GM23338 (cell line): Measurements from ENCODE around the gene APOA1. TPM values are rescaled to one million over a fixed set of nuclear protein-coding genes. Genes with fewer than 3 reads are reported as not detected.
A peak's percentile ranks its signal among the peaks of the same experiment; 100 is the strongest.

ENCODE experiments used
- ATAC-seq: fragments of 200-7000 bp; cut with Tn5 transposase; 3 replicates; pipeline ENCODE4 v1.9.1; 2020
- DNase-seq: peaks from one replicate; pipeline ENCODE4 v3.0.0-alpha.2; 2015; ENCODE audit warnings: low spot score
- H2AFZ ChIP-seq: fragments of 200-600 bp; sonication (generic); 2 replicates; pipeline ENCODE4 v1.8.0; 2016; ENCODE audit warnings: antibody characterized with exemption, mild to moderate bottlenecking, moderate library complexity
- H3F3A ChIP-seq: fragments of 200-600 bp; sonication (generic); replicated peaks from 2 replicates; pipeline ENCODE4 v1.8.0; 2017; ENCODE audit warnings: antibody characterized with exemption, mixed run types, low read depth
- H3K27ac ChIP-seq: fragments of 200-600 bp; sonication (generic); 2 replicates; pipeline ENCODE4 v1.6.1; 2016; ENCODE audit warnings: low read depth
- H3K27me3 ChIP-seq: fragments of 200-600 bp; sonication (generic); 2 replicates; pipeline ENCODE4 v1.8.0; 2016; ENCODE audit warnings: mild to moderate bottlenecking, mixed run types, moderate library complexity; ENCODE audit not compliant: insufficient read depth
- H3K36me3 ChIP-seq: fragments of 200-600 bp; sonication (generic); 2 replicates; pipeline ENCODE4 v1.8.0; 2016; ENCODE audit warnings: mild to moderate bottlenecking; ENCODE audit not compliant: insufficient read depth
- H3K4me1 ChIP-seq: fragments of 200-600 bp; sonication (generic); 2 replicates; pipeline ENCODE4 v1.8.0; 2016; ENCODE audit warnings: mild to moderate bottlenecking, moderate library complexity; ENCODE audit not compliant: insufficient read depth
- H3K4me2 ChIP-seq: fragments of 200-600 bp; sonication (generic); 2 replicates; pipeline ENCODE4 v1.7.1; 2017; ENCODE audit warnings: mixed run types
- H3K4me3 ChIP-seq: fragments of 200-600 bp; sonication (generic); 2 replicates; pipeline ENCODE4 v1.6.1; 2016; ENCODE audit warnings: mixed run types
- H3K79me2 ChIP-seq: fragments of 200-600 bp; sonication (generic); replicated peaks from 2 replicates; pipeline ENCODE4 v1.8.0; 2017; ENCODE audit warnings: mild to moderate bottlenecking; ENCODE audit not compliant: insufficient read depth
- H3K9me2 ChIP-seq: fragments of 200-600 bp; sonication (generic); 2 replicates; pipeline ENCODE4 v1.8.0; 2017; ENCODE audit not compliant: insufficient read depth
- H4K20me1 ChIP-seq: fragments of 200-600 bp; sonication (generic); replicated peaks from 2 replicates; pipeline ENCODE4 v1.8.0; 2017; ENCODE audit warnings: mild to moderate bottlenecking; ENCODE audit not compliant: insufficient read depth
- H3K27ac Mint-ChIP-seq: 2 replicates; pipeline ENCODE4 v1.8.0; 2020; ENCODE audit warnings: inconsistent platforms, mild to moderate bottlenecking, moderate library complexity, mixed read lengths
- H3K27me3 Mint-ChIP-seq: 3 replicates; pipeline ENCODE4 v1.8.0; 2022; ENCODE audit warnings: low read depth, mild to moderate bottlenecking, moderate library complexity, mixed read lengths, inconsistent platforms; ENCODE audit not compliant: insufficient read depth, poor library complexity
- H3K36me3 Mint-ChIP-seq: 3 replicates; pipeline ENCODE4 v1.8.0; 2021; ENCODE audit warnings: low read depth, mild to moderate bottlenecking, inconsistent platforms, moderate library complexity, mixed read lengths
- H3K4me1 Mint-ChIP-seq: 3 replicates; pipeline ENCODE4 v1.8.0; 2020; ENCODE audit warnings: mild to moderate bottlenecking, inconsistent platforms, mixed read lengths
- H3K4me3 Mint-ChIP-seq: 3 replicates; pipeline ENCODE4 v1.8.0; 2021; ENCODE audit warnings: moderate library complexity, mild to moderate bottlenecking, inconsistent platforms, mixed read lengths
- H3K9me3 Mint-ChIP-seq: 3 replicates; pipeline ENCODE4 v1.8.0; 2020; ENCODE audit warnings: moderate library complexity, mild to moderate bottlenecking, inconsistent platforms, mixed read lengths
- NANOG ChIP-seq: IDR thresholded peaks from 2 replicates; pipeline ENCODE4 v1.6.1; 2016; ENCODE audit warnings: antibody characterized with exemption, borderline replicate concordance
- POLR2AphosphoS5 ChIP-seq: IDR thresholded peaks from 2 replicates; pipeline ENCODE4 v1.6.1; 2016; ENCODE audit warnings: antibody characterized with exemption, low read depth
- ZNF114 ChIP-seq: fragments of 250-450 bp; sonication (Bioruptor Pico); IDR thresholded peaks from 2 replicates; pipeline ENCODE4 v1.5.0; 2020; ENCODE audit warnings: mild to moderate bottlenecking, moderate library complexity
- ZNF331 ChIP-seq: fragments of 250-450 bp; sonication (Bioruptor Pico); IDR thresholded peaks from 2 replicates; pipeline ENCODE4 v1.5.0; 2020; ENCODE audit warnings: low read depth, mild to moderate bottlenecking, moderate library complexity
- polyA plus RNA-seq: library from polyadenylated mRNA; unstranded; fragments of >200 nt; fragmentation: Nextera tagmentation; extraction: Ambion mirVana; gene quantifications from 2 replicates; pipeline ENCODE4 v1.2.1, GENCODE V29; 2016
- total RNA-seq: library from RNA; depleted of rRNA; stranded (reverse); fragments of >200 nt; shearing (Covaris generic); gene quantifications from 2 replicates; pipeline ENCODE4 v1.2.3, GENCODE V29; 2014
- TF ChIP-seq, protein P1 (sequence below), 2 experiments: fragments of 200-600 bp in 1 of 2; sonication (generic) in 1 of 2; conservative IDR thresholded peaks; 2 replicates each; pipeline versions ENCODE4 v1.5.1 to v1.6.1; 2016 to 2017; ENCODE audit warnings: antibody characterized with exemption in 2 of 2, low read depth in 2 of 2, mild to moderate bottlenecking in 2 of 2, moderate library complexity in 1 of 2
- TF ChIP-seq, protein P2 (sequence below): fragments of 250-450 bp; sonication (Bioruptor Pico); IDR thresholded peaks from 2 replicates; pipeline ENCODE4 v1.5.0; 2020; ENCODE audit warnings: mild to moderate bottlenecking, moderate library complexity

Gene APOA1
- total and polyA plus RNA-seq, 2 experiments from 2014 or later: 0.60 TPM; not detected in 1

DNA sequence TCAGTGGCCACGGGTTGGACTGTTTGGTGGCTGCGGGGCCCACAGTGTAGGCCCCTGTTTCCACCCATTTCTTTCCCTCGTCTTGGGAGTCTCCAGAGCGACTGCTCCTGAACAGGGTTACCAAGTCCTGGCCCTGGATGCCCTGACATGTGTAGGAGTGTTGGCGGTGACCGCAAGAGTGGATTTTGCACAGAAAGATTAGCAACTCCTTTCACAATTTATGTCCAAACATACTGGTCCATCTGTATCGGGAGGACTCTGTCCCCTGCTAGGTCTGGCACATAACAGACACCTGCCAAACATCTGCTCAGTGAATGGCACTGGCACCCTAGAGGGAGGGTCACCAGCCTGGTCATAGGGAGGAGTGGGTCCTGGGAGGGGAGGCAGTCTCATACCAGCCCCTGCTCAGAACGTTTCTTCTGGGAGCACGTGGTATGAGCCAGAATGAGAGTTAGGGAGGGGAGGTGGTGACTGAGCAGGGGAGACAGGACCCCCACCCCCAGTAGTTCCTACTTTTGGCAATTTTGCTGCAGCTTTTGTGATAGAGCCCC is 3.4 kb upstream of the APOA1 start:
- TF ChIP-seq NANOG (no peak), POLR2AphosphoS5 (no peak), ZNF331 (no peak)
- Histone ChIP-seq H3K9me2 (no peaks in the 10 kb centered on the region), H3K27ac (no peak overlapping the region), H3K4me3 (no peak overlapping the region), H4K20me1 (no peaks in the 10 kb centered on the region), H3K4me2 (no peak overlapping the region), H3K36me3 (no peaks in the 10 kb centered on the region), H3K4me1 (no peaks in the 10 kb centered on the region), H2AFZ (no peak overlapping the region), H3K79me2 (no peaks in the 10 kb centered on the region), H3F3A (0 out of 2 replicates have a peak, but pooled peaks cover 3% of the 10 kb centered on the region), H3K27me3 (no peaks in the 10 kb centered on the region)
- H3K27me3 Mint-ChIP-seq: peaks cover 14% of the 10 kb centered on the region
- H3K4me3 Mint-ChIP-seq: no peak overlapping the region
- no peak for ATAC-seq
- no peak overlapping the region for H3K27ac Mint-ChIP-seq
- H3K4me1 Mint-ChIP-seq: peaks cover 26% of the 10 kb centered on the region
- H3K9me3 Mint-ChIP-seq: no peaks in the 10 kb centered on the region
- H3K36me3 Mint-ChIP-seq: peaks cover 14% of the 10 kb centered on the region; the same call in 2 of the 3 replicates
- DNase-seq: no peak

DNA sequence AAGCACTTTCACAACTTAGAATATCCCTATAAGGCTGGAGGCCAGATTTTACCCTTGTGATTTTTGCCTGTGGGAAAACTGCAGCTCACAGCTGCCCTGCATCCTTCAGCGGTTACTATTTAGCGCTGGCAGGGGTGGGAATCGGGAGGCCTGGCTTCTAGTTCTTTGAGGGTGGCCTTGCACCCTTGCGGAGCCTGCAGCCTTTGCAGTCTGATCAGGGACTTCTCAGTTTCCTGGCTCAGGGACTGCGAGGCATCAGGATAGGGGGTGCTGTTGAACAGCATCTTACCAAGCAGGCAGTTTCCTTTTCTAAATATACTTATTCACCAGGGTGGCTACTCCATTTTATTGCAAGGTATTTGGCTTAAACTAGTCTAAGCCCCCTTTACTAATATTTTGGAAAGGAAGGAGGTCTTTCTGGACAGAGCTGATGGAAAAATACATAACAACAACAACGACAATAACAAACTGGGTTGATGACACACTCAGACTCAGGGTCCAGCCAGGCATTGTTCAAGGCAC is 2.9 kb upstream of the APOA1 start:
- Histone ChIP-seq H3K4me3 (no peak overlapping the region), H3K27me3 (no peaks in the 10 kb centered on the region), H3K4me1 (peaks cover 4% of the 10 kb centered on the region; the same call in 1 of the 2 replicates), H4K20me1 (no peaks in the 10 kb centered on the region), H3K79me2 (no peaks in the 10 kb centered on the region), H2AFZ (no peak overlapping the region), H3K4me2 (no peak overlapping the region), H3K36me3 (no peaks in the 10 kb centered on the region), H3K9me2 (no peaks in the 10 kb centered on the region), H3F3A (0 out of 2 replicates have a peak, but pooled peaks cover 3% of the 10 kb centered on the region), H3K27ac (no peak overlapping the region)
- ATAC-seq (peak; percentile 17), DNase-seq (peak; percentile 58)
- Mint-ChIP-seq H3K9me3 (no peaks in the 10 kb centered on the region), H3K4me1 (peaks cover 28% of the 10 kb centered on the region), H3K27ac (no peak overlapping the region), H3K27me3 (peaks cover 14% of the 10 kb centered on the region), H3K4me3 (no peak overlapping the region), H3K36me3 (peaks cover 12% of the 10 kb centered on the region; the same call in 2 of the 3 replicates)
- no peak for TF ChIP-seq POLR2AphosphoS5
- TF ChIP-seq, protein P1, sequence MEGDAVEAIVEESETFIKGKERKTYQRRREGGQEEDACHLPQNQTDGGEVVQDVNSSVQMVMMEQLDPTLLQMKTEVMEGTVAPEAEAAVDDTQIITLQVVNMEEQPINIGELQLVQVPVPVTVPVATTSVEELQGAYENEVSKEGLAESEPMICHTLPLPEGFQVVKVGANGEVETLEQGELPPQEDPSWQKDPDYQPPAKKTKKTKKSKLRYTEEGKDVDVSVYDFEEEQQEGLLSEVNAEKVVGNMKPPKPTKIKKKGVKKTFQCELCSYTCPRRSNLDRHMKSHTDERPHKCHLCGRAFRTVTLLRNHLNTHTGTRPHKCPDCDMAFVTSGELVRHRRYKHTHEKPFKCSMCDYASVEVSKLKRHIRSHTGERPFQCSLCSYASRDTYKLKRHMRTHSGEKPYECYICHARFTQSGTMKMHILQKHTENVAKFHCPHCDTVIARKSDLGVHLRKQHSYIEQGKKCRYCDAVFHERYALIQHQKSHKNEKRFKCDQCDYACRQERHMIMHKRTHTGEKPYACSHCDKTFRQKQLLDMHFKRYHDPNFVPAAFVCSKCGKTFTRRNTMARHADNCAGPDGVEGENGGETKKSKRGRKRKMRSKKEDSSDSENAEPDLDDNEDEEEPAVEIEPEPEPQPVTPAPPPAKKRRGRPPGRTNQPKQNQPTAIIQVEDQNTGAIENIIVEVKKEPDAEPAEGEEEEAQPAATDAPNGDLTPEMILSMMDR (conservative IDR thresholded peaks at IDR 0.05; ENCODE audit: low read depth in 2 of 2): peak; percentile 41 to 56

DNA sequence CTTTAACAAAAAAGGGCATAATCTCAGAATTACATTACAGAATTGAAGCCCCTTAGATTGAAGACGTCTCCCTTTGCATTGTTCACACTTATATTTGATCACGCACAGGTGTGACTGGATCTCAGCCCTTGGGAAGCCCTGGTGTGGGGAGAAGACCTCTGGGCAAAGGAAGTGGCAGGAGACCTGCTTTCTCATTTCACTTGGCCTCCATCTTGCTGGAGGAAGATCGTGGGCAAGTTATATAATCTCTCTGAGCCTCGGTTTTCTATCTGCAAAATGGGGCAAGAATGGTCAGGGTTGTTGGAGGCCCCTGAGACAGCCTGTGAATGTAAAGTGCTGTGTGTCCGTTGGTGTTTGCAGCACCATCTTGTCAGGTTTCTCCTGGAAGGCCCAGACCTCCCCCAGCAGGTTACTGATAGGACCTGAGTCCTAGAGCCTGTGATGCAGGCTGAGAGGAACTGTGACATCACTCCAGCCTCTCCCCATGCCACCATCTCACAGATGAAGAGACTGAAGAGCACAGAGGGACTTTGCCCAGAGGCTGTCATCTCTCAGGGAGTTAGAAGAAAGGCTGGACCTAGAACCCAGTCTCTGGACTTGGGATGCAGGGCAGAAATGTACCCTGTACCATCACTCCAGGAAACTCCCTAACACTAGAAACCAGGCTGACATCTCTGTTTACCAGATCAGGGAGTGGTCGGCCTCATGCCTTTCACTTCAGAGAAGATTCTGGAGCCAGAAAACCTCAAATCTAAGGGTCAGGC is 1.1 kb upstream of the APOA1 start:
- Histone ChIP-seq H2AFZ (no peak overlapping the region), H3K27me3 (no peaks in the 10 kb centered on the region), H3F3A (0 out of 2 replicates have a peak, but pooled peaks cover 3% of the 10 kb centered on the region), H3K9me2 (no peaks in the 10 kb centered on the region), H3K4me3 (no peak overlapping the region), H3K27ac (no peak overlapping the region), H3K4me2 (no peak overlapping the region), H4K20me1 (no peaks in the 10 kb centered on the region), H3K36me3 (no peaks in the 10 kb centered on the region), H3K4me1 (peaks cover 6% of the 10 kb centered on the region; the same call in 1 of the 2 replicates), H3K79me2 (no peaks in the 10 kb centered on the region)
- no peak overlapping the region; the same call in 2 of the 3 replicates for H3K4me3 Mint-ChIP-seq
- no peaks in the 10 kb centered on the region for H3K9me3 Mint-ChIP-seq
- H3K36me3 Mint-ChIP-seq: peaks cover 7% of the 10 kb centered on the region; the same call in 1 of the 3 replicates
- H3K4me1 Mint-ChIP-seq: peaks cover 35% of the 10 kb centered on the region
- ATAC-seq: no peak
- H3K27ac Mint-ChIP-seq: no peak overlapping the region
- DNase-seq: no peak
- peaks cover 16% of the 10 kb centered on the region for H3K27me3 Mint-ChIP-seq
- TF ChIP-seq, protein P2, sequence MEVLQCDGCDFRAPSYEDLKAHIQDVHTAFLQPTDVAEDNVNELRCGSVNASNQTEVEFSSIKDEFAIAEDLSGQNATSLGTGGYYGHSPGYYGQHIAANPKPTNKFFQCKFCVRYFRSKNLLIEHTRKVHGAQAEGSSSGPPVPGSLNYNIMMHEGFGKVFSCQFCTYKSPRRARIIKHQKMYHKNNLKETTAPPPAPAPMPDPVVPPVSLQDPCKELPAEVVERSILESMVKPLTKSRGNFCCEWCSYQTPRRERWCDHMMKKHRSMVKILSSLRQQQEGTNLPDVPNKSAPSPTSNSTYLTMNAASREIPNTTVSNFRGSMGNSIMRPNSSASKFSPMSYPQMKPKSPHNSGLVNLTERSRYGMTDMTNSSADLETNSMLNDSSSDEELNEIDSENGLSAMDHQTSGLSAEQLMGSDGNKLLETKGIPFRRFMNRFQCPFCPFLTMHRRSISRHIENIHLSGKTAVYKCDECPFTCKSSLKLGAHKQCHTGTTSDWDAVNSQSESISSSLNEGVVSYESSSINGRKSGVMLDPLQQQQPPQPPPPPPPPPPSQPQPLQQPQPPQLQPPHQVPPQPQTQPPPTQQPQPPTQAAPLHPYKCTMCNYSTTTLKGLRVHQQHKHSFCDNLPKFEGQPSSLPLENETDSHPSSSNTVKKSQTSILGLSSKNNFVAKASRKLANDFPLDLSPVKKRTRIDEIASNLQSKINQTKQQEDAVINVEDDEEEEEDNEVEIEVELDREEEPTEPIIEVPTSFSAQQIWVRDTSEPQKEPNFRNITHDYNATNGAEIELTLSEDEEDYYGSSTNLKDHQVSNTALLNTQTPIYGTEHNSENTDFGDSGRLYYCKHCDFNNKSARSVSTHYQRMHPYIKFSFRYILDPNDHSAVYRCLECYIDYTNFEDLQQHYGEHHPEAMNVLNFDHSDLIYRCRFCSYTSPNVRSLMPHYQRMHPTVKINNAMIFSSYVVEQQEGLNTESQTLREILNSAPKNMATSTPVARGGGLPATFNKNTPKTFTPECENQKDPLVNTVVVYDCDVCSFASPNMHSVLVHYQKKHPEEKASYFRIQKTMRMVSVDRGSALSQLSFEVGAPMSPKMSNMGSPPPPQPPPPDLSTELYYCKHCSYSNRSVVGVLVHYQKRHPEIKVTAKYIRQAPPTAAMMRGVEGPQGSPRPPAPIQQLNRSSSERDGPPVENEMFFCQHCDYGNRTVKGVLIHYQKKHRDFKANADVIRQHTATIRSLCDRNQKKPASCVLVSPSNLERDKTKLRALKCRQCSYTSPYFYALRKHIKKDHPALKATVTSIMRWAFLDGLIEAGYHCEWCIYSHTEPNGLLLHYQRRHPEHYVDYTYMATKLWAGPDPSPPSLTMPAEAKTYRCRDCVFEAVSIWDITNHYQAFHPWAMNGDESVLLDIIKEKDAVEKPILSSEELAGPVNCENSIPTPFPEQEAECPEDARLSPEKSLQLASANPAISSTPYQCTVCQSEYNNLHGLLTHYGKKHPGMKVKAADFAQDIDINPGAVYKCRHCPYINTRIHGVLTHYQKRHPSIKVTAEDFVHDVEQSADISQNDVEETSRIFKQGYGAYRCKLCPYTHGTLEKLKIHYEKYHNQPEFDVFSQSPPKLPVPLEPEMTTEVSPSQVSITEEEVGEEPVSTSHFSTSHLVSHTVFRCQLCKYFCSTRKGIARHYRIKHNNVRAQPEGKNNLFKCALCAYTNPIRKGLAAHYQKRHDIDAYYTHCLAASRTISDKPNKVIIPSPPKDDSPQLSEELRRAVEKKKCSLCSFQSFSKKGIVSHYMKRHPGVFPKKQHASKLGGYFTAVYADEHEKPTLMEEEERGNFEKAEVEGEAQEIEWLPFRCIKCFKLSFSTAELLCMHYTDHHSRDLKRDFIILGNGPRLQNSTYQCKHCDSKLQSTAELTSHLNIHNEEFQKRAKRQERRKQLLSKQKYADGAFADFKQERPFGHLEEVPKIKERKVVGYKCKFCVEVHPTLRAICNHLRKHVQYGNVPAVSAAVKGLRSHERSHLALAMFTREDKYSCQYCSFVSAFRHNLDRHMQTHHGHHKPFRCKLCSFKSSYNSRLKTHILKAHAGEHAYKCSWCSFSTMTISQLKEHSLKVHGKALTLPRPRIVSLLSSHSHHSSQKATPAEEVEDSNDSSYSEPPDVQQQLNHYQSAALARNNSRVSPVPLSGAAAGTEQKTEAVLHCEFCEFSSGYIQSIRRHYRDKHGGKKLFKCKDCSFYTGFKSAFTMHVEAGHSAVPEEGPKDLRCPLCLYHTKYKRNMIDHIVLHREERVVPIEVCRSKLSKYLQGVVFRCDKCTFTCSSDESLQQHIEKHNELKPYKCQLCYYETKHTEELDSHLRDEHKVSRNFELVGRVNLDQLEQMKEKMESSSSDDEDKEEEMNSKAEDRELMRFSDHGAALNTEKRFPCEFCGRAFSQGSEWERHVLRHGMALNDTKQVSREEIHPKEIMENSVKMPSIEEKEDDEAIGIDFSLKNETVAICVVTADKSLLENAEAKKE (CRISPR knock-in tag): no peak
- no peak for TF ChIP-seq ZNF331
- no peak for TF ChIP-seq ZNF114 (CRISPR knock-in tag)
- TF ChIP-seq NANOG: no peak
